ENCODE results near the gene GAS2L2.

GAS2L2 gene

DNA sequence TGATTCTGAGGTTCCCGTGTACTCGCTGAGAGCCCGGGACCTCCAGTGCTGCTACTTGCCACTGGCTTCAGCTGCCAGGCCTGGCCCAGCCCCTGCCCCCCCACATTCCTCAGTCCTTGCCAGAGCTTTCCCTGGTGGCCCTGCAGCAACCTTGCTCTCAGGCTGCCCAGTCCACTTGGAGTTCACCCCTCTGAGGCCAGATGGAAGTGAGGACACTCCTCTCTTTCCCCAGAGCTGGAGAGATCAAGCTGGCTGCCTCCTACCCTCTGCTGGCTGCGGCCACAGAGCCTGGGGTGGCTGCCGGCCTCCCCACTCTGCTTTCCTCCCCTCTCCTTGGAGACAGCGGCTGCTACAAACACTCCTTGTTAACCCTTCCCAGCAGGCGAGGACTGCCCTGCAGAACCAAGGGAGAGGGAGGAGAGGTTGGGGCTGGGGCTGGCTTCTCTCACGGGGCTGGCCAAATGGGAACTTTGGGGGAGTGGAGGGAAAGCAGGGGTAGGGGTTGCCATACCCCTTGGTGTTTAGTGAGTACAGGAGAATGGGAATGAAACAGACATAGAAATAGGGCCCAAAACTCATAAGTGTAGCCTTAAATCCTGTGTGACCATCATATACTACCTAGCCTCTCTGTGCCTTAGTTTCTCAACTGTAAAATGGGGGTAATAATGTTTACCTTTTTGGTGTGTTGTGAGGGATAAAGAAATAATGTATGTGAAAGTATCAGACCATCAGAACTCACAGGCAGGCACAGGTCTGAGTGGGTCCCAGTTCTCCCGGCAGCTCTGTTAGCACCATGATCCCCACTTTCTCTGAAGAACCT, at the start of gene GAS2L2:
Gene GAS2L2 (minus strand): TSS at position 295 of the 820 bp plus-strand sequence. CDS start 389 bp downstream, outside the sequence.
- no peak for DNase-seq

DNA sequence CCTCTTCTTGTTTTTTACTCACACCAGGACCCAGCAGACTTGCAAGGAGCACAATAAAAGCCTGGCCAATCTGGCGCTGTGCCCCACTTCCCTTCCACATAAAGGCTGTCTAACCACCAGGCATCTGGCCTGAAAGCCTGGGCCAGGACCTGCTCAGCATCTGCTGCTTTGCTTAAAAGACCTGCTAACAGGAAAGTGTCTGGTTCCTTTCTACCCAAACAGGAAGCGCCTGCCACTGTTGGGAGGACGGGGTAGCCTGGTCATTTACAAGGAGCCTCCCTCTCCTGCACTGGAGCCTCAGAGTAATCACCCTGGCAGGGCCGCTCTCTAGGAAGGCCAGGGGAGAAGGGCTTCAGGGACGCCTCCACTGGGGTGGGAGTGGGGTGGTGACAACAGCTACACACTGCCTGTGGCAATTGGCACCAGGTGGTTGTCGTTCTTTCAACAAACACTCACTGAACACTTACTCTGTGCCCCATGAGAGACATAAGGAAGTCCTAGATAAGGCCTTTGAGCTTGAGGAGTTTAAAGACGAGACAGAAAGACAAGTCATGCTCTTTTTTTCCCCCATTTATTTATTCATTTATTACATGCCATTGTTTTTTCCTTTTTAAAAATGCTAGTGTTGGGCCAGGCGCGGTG, 48.7 kb upstream of the GAS2L2 start:
- peak; percentile 8 to 49 for DNase-seq

DNA sequence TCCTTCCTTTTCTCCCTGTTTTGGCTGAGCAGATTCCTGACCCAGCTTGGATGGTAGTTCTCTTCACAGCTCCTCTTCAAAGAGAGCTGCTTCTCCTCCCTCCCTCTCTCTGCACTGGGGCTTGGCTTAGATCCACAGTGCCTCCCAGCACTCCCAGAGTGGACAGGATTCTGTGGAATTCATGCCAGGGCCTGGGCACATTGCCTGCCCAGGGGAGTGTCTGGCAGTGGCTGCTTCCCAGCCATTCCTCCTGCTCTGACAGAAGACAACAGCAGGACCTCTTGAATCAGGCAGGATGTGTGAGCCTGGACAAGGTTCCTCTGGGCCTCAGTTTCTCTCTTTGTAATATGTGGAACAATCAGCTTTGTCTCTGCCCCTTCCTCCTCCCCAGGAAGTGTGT, 46.9 kb upstream of the GAS2L2 start:
- DNase-seq = peak; percentile 4 to 17

GRCh38 chr17:35797918-35798317, 44.9 kb upstream of the GAS2L2 start:
- DNase-seq = no peak

DNA sequence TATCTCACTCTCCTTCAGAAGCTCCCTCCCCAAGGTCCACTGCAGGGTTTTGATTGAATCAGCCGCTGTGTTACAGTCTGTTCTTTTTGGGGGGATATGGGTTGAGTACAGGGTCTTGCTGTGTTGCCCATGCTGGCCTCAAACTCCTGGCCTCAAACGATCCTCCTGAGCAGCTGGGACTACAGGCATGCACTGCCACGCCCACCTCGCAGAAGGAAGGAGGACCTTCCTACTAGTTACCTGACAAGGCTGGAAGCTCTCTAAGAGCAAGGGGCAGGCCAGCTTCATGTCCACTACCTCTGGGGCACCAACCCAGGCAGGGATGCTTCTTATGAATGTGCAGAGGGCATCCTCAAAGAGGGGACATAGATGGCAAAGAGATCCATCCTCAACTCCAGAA, 44.3 kb upstream of the GAS2L2 start:
- no peak for DNase-seq

- no peak for DNase-seq
These were observed 43.9 kb upstream of the GAS2L2 start for GRCh38 chr17:35796942-35797341.

DNA sequence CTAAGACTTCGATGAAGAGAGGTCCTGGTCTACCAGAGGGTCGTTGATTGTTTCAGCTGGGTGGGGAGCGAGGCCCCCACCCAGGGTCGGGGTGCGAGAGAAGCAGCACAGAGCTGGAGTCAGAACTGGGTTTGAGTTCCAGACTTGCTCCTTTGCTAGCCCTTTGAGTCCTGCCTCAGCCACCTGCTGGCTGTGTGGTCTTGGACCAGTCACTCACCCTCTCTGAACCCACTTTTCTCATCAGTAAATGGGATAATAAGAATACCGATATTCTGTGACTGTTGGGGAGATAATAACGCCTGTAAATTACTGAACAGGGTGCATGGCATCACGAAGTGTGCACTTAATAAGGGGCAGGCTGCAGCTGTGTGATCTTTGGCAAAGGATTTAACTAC, 42.8 kb upstream of the GAS2L2 start:
- DNase-seq = no peak

DNA sequence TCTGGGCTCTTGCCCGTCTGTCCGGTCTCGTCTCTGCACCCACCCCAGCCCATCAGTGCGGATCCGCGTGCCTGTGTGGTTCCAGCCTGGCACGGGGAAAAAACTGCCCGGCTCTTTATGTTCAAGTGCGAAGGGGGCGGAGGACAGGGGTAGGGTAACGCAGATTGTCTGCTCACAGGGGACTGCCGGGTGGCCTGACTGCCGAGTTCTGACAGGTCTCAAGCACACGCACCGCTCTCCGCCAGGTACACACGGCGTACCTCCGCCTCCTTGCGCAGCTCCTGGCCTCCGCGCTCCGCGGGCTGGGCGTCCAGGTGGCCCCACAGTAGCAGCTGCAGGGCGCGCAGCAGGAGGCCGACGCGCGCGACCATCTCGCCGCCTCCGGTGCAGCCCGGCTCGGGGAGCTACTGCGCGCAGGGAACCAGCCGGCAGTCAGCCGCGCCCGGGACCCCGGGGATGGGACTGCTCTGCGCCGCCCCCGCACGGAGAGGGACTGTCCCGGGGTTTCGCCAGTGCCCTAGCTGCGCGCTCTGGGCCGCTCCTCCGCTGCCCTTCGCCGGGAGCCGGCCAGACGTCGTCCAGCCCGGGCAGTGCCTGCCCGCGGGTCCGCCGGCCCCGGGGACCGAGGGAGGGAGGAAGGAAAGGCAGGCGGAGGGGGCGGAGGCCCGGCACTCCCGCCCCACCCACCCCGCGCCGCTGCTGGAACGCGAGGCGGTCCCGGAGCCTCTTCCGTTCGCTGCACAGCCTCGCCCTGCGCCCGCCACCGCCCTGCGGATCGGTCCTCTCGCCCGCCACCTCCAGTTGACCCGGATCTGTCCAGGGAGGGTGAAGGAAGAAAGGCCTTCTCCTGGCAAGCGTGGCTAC, 42.2 kb upstream of the GAS2L2 start, which contains the start of gene MMP28:
Gene MMP28 (minus strand): TSS at position 635 of the 864 bp plus-strand sequence. CDS start 264 bp downstream, at position 371.
- DNase-seq = peak; percentile 35 to 60

DNA sequence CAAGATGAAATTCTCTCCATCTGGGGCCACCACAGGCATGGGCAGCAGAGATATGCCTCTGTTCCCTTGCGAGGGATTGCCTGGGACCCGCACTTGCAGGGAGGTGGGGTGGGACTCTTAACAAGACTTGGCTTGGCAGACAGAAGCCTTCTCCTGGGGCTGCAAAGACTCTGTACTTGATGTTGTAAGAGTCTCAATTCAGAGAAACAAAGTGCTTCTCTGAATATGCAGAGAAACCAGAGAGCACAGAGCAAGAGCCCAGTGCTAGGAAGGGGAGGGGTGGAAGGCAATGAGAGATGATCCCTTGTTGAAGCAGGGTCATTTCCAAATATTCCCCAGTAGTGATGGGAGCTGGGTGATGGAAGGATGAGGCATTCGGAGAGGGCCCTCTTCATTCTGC, 40.2 kb upstream of the GAS2L2 start:
- DNase-seq = no peak

GRCh38 chr17:35791681-35792350, 38.8 kb upstream of the GAS2L2 start:
- no peak for DNase-seq

GRCh38 chr17:35790841-35791240, 37.8 kb upstream of the GAS2L2 start:
- no peak for DNase-seq

GRCh38 chr17:35788477-35789368, 35.7 kb upstream of the GAS2L2 start:
- no peak for DNase-seq

GRCh38 chr17:35786941-35787432, 33.9 kb upstream of the GAS2L2 start:
- DNase-seq = no peak

GRCh38 chr17:35784895-35785294, 31.9 kb upstream of the GAS2L2 start:
- no peak for DNase-seq

- DNase-seq = no peak
These were observed 27.9 kb upstream of the GAS2L2 start for GRCh38 chr17:35780950-35781349.

DNA sequence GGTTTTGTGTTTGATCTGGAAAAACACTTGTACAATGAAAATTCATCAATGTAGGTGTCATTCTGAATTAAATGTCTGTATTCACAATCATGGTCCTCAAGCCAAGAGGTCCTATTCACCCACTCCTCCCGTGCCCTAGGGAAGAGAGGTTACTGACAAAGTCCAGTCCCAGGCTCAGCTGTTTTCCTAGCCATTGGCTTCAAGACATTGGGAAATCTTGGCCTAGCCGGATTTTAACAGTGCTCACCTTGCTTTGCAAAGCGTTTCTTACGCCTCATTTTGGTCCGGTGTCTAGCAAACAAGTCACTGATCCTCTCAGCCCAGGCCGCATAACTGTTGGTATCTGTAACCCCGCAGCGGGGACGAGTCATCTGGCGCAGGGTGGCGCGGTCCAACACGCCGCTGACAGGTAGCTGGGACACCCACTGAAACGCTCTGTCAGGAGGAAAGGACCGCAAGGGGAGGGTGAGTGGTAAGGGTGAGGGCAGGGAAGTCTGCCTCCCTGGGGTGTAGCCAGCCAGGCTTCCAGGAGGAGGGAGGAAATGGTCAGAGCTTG, 25.7 kb upstream of the GAS2L2 start:
- DNase-seq = no peak

DNA sequence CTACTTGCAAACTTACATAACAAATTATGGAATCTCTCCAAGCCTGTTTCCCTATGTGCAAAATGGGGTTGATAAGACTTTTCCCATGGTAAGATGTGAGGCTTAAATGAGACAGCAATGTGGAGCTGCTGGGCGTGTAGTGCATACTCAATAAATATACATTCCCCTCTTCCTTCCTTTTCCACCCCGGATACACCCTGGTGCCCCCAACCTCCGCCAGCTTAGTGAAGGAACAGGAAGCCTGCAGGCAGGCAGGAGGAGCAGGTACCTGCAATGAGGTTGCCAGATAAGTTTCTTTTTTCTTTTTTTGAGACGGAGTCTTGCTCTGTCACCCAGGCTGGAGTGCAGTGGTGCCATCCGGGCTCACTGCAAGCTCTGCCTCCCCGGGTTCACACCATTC, 22.5 kb upstream of the GAS2L2 start:
- no peak for DNase-seq

GRCh38 chr17:35775039-35775438, 22.0 kb upstream of the GAS2L2 start:
- DNase-seq = no peak

GRCh38 chr17:35774499-35774898, 21.5 kb upstream of the GAS2L2 start:
- DNase-seq = no peak

DNA sequence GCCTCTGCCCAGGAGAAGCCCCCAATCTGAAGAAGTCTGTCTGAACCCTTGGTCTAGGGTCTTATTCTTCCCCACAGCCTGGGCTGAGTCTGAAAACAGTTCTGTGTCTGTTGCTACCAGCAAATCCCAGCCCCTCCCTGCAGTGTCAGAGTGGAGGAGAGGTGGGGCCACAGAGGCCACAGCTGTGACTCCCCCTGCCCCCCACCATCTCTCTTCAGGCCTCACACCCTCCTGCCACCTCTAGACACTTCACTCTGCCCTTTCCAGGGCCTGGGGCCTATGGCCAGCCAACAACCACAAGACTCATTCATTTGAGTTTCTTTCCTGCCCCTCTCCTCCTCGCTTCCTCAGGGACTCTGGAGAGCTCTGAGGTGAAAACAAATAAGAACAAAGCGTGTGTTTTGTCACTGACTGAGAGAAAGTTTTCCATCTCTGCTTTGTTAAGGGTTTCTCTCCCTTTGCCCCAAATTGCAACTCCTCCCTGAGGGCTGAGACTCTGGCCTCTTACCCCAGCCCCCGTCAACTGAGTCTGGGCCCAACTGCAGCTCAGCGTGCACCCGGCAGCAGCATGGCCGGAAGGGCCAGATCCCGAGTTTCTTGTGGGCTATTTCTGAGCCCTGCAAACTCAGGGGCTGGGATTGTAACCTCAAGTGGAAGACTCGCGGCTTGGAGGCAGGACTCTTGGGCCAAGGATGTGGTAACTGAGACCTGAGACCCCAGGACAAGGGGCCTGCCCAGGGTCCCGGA, 20.8 kb upstream of the GAS2L2 start:
- no peak for DNase-seq
